Bronchial epithelial cell (primary cell): ENCODE results near the gene TCERG1L. TPM values are rescaled to one million over a fixed set of nuclear protein-coding genes. Genes with fewer than 3 reads are reported as not detected.

Source experiments
- DNase-seq: peaks from one replicate; pipeline ENCODE4 v3.0.0-alpha.2; 2010; ENCODE audit warnings: low read depth
- FAIRE-seq: peaks from 2 replicates; lab custom pipeline; 2011; peaks lifted over from hg19 to GRCh38; lab: Jason Lieb, UNC
- H3K27me3 ChIP-seq: 2 replicates; pipeline ENCODE4 v1.5.1; 2011; ENCODE audit warnings: low read length; ENCODE audit not compliant: control insufficient read depth, insufficient read depth
- H3K36me3 ChIP-seq: 2 replicates; pipeline ENCODE4 v1.5.1; 2011; ENCODE audit warnings: low read length; ENCODE audit not compliant: control insufficient read depth, insufficient read depth
- H3K4me3 ChIP-seq: 2 replicates; pipeline ENCODE4 v1.5.1; 2011; ENCODE audit warnings: mild to moderate bottlenecking, low read depth, low read length, control low read depth
- CTCF ChIP-seq: IDR thresholded peaks from 2 replicates; pipeline ENCODE4 v1.5.1; 2011; ENCODE audit warnings: mild to moderate bottlenecking, moderate library complexity, low read length, control low read depth, inconsistent platforms; ENCODE audit not compliant: insufficient read depth, severe bottlenecking
- total RNA-seq: library from RNA; depleted of rRNA; stranded (reverse); fragments of >200 nt; gene quantifications from 2 replicates; pipeline ENCODE4 v1.2.1, GENCODE V29; 2014

The TCERG1L gene
- total RNA-seq, 1 donor from 2014 or later: not detected

GRCh38 chr10:131274133-131274880 is 37.2 kb downstream of the TCERG1L start:
- Histone ChIP-seq H3K27me3 (no peaks in the 10 kb centered on the region), H3K4me3 (no peak overlapping the region), H3K36me3 (no peaks in the 10 kb centered on the region)
- DNase-seq: no peak
- no peak for FAIRE-seq
- no peak for TF ChIP-seq CTCF

GRCh38 chr10:131273476-131273875 is 38.0 kb downstream of the TCERG1L start:
- Histone ChIP-seq H3K36me3 (no peaks in the 10 kb centered on the region), H3K27me3 (no peaks in the 10 kb centered on the region), H3K4me3 (no peak overlapping the region)
- DNase-seq (no peak), FAIRE-seq (no peak)
- TF ChIP-seq CTCF: no peak

GRCh38 chr10:131272897-131273451 is 38.5 kb downstream of the TCERG1L start:
- Histone ChIP-seq H3K36me3 (no peaks in the 10 kb centered on the region), H3K27me3 (no peaks in the 10 kb centered on the region), H3K4me3 (no peak overlapping the region)
- TF ChIP-seq CTCF: no peak
- no peak for FAIRE-seq
- no peak for DNase-seq

- Histone ChIP-seq H3K36me3 (no peaks in the 10 kb centered on the region), H3K27me3 (no peaks in the 10 kb centered on the region), H3K4me3 (no peak overlapping the region)
- no peak for TF ChIP-seq CTCF
- FAIRE-seq (no peak), DNase-seq (no peak)
These were observed 39.6 kb downstream of the TCERG1L start for GRCh38 chr10:131271966-131272365.

- no peak for TF ChIP-seq CTCF
- no peaks in the 10 kb centered on the region for H3K27me3 ChIP-seq
- H3K4me3 ChIP-seq: no peak overlapping the region
- DNase-seq: no peak
- FAIRE-seq: no peak
- H3K36me3 ChIP-seq: no peaks in the 10 kb centered on the region
These were observed 40.2 kb downstream of the TCERG1L start for GRCh38 chr10:131271195-131271880.
